Calu3 (cell line): ENCODE results near the gene BMAL1. TPM values are rescaled to one million over a fixed set of nuclear protein-coding genes. Genes with fewer than 3 reads are reported as not detected.

Experiments
- BruUV-seq: library from RNA; stranded (reverse); fragments of 400-500 nt; replicated peaks from 2 replicates; lab custom pipeline; 2021; lab: Mats Ljungman, UMichigan
- CTCF ChIA-PET: fragments of 300-600 bp; sonication (Branson Sonifier 250); formaldehyde crosslinking; loops from one replicate; lab custom pipeline; 2022; ENCODE audit warnings: antibody characterized with exemption; lab: Charles Lee
- DNase-seq: peaks from one replicate; pipeline ENCODE4 v3.0.0; 2022
- H3K27ac Mint-ChIP-seq: one replicate; pipeline ENCODE4 v1.8.0; 2022; ENCODE audit warnings: mixed read lengths; ENCODE audit not compliant: unreplicated experiment
- H3K27me3 Mint-ChIP-seq: one replicate; pipeline ENCODE4 v1.8.0; 2022; ENCODE audit warnings: mixed read lengths; ENCODE audit not compliant: unreplicated experiment
- H3K36me3 Mint-ChIP-seq: one replicate; pipeline ENCODE4 v1.8.0; 2022; ENCODE audit warnings: mild to moderate bottlenecking, moderate library complexity, mixed read lengths; ENCODE audit not compliant: insufficient read depth, unreplicated experiment
- H3K4me1 Mint-ChIP-seq: one replicate; pipeline ENCODE4 v1.8.0; 2022; ENCODE audit warnings: mild to moderate bottlenecking, low read depth, mixed read lengths; ENCODE audit not compliant: unreplicated experiment
- H3K4me3 Mint-ChIP-seq: one replicate; pipeline ENCODE4 v1.8.0; 2022; ENCODE audit warnings: mild to moderate bottlenecking, low read depth, moderate library complexity, mixed read lengths; ENCODE audit not compliant: unreplicated experiment
- H3K9me3 Mint-ChIP-seq: one replicate; pipeline ENCODE4 v1.8.0; 2022; ENCODE audit warnings: low read depth, mixed read lengths; ENCODE audit not compliant: unreplicated experiment
- intact Hi-C: fragments of 100-400 bp; cut with micrococcal nuclease; formaldehyde crosslinking; loops from one replicate; pipeline ENCODE4 v1.10.0; 2022; ENCODE audit not compliant: unreplicated experiment
- total RNA-seq: library from RNA; stranded (reverse); gene quantifications from 2 replicates; pipeline ENCODE4 v1.2.3, GENCODE V29; 2022
- TF ChIP-seq, protein P1 (sequence below): fragments of 200-600 bp; IDR thresholded peaks from one replicate; pipeline ENCODE4 v1.8.0; 2022; ENCODE audit warnings: antibody characterized with exemption; ENCODE audit not compliant: unreplicated experiment

The BMAL1 gene
- total RNA-seq, 1 experiment from 2014 or later: 10.3 TPM

GRCh38 chr11:13314676-13315394, 37.2 kb downstream of the BMAL1 start:
- Mint-ChIP-seq H3K36me3 (no peaks in the 10 kb centered on the region), H3K4me3 (no peak overlapping the region), H3K27me3 (no peaks in the 10 kb centered on the region), H3K27ac (no peak overlapping the region), H3K4me1 (no peaks in the 10 kb centered on the region), H3K9me3 (no peaks in the 10 kb centered on the region)
- CTCF ChIA-PET: interaction anchor here (1.8 kb wide), 1 partner anchor 67 kb away, joined by 3 read pairs; no protein-coding TSS in a partner anchor
- DNase-seq: no peak
- no TSS peak for BruUV-seq
- intact Hi-C loops: no loop called here
- TF ChIP-seq, protein P1, sequence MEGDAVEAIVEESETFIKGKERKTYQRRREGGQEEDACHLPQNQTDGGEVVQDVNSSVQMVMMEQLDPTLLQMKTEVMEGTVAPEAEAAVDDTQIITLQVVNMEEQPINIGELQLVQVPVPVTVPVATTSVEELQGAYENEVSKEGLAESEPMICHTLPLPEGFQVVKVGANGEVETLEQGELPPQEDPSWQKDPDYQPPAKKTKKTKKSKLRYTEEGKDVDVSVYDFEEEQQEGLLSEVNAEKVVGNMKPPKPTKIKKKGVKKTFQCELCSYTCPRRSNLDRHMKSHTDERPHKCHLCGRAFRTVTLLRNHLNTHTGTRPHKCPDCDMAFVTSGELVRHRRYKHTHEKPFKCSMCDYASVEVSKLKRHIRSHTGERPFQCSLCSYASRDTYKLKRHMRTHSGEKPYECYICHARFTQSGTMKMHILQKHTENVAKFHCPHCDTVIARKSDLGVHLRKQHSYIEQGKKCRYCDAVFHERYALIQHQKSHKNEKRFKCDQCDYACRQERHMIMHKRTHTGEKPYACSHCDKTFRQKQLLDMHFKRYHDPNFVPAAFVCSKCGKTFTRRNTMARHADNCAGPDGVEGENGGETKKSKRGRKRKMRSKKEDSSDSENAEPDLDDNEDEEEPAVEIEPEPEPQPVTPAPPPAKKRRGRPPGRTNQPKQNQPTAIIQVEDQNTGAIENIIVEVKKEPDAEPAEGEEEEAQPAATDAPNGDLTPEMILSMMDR: no peak

DNA sequence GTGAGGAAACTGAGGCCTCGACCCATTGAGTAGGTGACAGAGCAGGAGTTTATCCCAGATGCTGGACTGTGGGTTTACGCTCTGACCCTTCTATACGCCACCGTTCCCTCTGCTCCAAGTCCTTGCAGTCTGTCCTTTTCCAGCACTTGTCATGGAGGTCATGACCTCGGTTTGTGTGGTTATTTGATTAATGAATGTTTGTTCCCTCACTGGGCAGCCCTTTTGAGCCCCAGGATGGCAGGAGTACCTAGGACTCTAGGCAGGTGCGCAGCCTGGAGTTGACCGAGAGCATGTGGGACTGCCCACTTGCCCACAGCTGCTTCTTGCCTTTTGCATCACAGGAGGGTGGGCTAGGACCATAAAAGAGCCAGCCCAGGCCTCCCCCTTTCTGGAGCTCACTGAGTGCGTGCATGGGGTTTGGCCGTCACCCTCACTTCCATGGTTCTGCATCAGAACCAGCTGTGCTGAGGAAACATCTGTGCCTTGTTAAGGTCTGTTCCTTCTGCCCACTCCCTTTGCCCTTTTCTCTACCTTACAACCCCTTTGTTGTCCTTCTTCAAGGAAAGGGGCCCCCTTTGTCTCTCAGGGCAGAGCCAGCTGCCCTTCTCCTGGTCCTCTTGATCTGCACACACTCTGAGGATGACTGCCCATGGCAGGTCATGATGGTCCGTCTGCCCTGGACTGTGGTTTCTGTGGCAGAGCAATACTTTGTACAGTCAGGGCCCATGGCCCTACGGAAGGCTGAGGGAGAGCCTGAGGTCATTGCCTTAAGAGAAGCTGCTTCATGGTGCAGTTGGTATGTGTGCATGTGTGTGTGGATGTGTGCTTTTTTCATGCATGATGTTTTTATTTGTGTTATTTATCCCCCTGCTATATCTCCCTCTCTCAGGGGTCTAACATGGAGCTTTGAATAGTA, 38.2 kb downstream of the BMAL1 start:
- no peaks in the 10 kb centered on the region for H3K4me1 Mint-ChIP-seq
- no peaks in the 10 kb centered on the region for H3K27me3 Mint-ChIP-seq
- no peak overlapping the region for H3K27ac Mint-ChIP-seq
- TF ChIP-seq, protein P1: no peak
- intact Hi-C loops: no loop called here
- DNase-seq: no peak
- no TSS peak for BruUV-seq
- H3K36me3 Mint-ChIP-seq: no peaks in the 10 kb centered on the region
- H3K4me3 Mint-ChIP-seq: no peak overlapping the region
- no peaks in the 10 kb centered on the region for H3K9me3 Mint-ChIP-seq
- CTCF ChIA-PET: no interaction called here

DNA sequence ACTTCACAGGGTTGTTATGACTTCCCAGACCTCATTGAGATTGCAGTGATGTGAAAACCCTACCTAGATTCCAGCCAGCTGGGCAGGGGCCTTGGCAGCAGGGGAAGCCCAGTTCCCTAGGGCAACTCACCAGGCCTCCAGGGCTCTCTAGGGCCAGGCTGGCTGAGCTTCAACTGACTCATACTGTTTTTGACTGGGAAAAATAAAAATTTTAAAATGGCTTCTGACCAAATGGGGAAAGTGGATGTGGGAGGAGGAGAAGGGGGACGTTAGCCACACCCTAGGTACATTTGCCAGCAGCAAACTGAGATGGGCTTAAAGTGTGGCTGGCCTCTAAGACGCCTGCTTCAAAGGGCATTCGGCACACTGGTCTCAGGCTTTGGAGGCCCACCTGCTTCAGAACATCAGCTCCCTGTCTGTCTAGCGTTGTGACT, 39.0 kb downstream of the BMAL1 start:
- no peak overlapping the region for H3K27ac Mint-ChIP-seq
- H3K27me3 Mint-ChIP-seq: no peaks in the 10 kb centered on the region
- no peak overlapping the region for H3K4me3 Mint-ChIP-seq
- CTCF ChIA-PET: no interaction called here
- TF ChIP-seq, protein P1: no peak
- H3K9me3 Mint-ChIP-seq: no peaks in the 10 kb centered on the region
- intact Hi-C loops: no loop called here
- no peaks in the 10 kb centered on the region for H3K36me3 Mint-ChIP-seq
- BruUV-seq: no TSS peak
- DNase-seq: no peak
- no peaks in the 10 kb centered on the region for H3K4me1 Mint-ChIP-seq

DNA sequence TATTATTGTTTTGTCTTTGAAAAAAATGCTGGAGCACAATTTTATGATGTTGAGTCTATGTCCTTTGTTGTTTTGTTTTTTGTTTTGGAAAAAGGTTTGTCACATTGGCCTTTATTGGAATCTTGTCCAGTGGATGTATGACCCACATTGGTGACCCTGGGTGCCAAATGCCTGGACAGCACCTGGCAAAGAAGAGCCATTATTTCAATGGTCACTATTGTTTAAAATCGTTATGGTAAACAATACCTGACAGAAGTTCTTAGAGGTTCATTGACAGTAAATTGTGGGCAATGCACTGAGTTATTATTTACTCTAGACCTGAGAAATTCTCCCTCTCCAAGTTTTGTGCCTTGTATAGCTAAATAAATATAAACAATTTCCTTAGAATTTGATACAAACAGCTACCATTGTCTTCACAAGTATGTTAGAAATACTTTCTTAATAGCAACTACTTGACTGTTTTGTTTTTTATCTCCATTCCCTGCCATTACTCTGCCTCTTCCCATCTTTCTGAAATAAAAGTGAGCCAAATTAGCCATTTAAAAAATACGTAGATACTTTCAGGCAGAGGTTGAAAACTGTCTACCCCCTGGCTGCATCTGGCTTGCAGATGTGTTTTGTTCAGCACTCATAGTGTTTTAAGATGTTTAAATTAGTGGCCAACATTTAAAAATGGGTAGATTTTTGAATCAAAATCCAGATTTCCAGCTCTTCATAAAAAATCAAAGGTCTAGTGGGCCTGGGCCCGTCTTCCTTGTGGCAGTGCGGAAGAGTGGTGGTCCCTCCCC, 39.9 kb downstream of the BMAL1 start:
- Mint-ChIP-seq H3K36me3 (no peaks in the 10 kb centered on the region), H3K4me1 (no peaks in the 10 kb centered on the region), H3K9me3 (no peaks in the 10 kb centered on the region), H3K27ac (no peak overlapping the region), H3K27me3 (no peaks in the 10 kb centered on the region), H3K4me3 (no peak overlapping the region)
- intact Hi-C loops: no loop called here
- no peak for DNase-seq
- TF ChIP-seq, protein P1: no peak
- CTCF ChIA-PET: no interaction called here
- BruUV-seq: no TSS peak
